ENCODE data around the gene BIN1. TPM values are rescaled to one million over a fixed set of nuclear protein-coding genes. Genes with fewer than 3 reads are reported as not detected.

The BIN1 gene
- total RNA-seq, 4 donors from 2014 or later = 1,150 to 2,167 (median 1,736) TPM

DNA sequence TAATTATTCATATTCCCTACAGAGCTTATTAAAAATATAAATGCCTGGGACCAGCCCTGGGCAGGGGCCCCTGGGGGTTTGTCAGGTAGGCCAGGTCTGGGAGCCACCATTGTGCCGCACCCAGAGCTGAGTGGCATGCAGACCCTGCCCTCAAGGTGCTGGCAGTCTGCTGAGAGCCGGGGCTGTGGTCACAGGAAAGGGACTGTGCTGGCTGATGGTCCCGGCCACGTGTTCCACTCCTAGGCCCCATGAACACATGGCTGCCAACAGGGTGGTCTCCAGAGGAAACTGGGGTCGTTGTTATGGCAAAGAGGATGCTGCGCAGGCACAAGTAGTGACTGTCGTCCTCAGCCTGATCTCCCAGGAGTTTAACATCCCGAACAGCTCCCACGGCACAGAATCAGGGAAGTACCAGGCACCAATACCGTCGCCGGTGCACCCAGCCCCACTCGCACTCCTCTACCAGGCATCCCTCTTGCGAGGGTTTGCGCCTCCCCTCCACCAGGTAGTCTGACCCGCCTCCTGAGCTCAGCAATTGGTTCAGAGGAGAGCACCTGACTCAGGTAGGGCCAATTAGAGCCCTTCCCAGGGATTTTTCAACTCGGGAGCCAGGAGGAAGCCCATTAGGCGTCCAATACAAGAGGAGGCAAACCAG lies 39.2 kb upstream of the BIN1 start:
- intact Hi-C loops (cut with DNase I; ENCODE audit: low total_unique reads) = loop anchor here (2.0 to 5.0 kb wide), 2 partner anchors 71 to 266 kb away; no protein-coding TSS in a partner anchor
- in situ Hi-C loops (cut with MboI; ENCODE audit: low sequenced_read_pairs in 4 of 4) = no loop called here
- H3K4me1 ChIP-seq = peaks cover 59 to 67% of the 10 kb centered on the region in 2 donors
- H3K9me3 ChIP-seq = no peaks in the 10 kb centered on the region
- TF ChIP-seq POLR2A (IDR thresholded peaks at IDR 0.05) = no peak
- TF ChIP-seq, protein P1, sequence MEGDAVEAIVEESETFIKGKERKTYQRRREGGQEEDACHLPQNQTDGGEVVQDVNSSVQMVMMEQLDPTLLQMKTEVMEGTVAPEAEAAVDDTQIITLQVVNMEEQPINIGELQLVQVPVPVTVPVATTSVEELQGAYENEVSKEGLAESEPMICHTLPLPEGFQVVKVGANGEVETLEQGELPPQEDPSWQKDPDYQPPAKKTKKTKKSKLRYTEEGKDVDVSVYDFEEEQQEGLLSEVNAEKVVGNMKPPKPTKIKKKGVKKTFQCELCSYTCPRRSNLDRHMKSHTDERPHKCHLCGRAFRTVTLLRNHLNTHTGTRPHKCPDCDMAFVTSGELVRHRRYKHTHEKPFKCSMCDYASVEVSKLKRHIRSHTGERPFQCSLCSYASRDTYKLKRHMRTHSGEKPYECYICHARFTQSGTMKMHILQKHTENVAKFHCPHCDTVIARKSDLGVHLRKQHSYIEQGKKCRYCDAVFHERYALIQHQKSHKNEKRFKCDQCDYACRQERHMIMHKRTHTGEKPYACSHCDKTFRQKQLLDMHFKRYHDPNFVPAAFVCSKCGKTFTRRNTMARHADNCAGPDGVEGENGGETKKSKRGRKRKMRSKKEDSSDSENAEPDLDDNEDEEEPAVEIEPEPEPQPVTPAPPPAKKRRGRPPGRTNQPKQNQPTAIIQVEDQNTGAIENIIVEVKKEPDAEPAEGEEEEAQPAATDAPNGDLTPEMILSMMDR (IDR thresholded peaks at IDR 0.05 in 4 of 5, conservative IDR thresholded peaks at IDR 0.05 in 1 of 5) = no peak
- peak in 1 of 2 donors; percentile 77 for DNase-seq
- H3K36me3 ChIP-seq = no peaks in the 10 kb centered on the region
- no peak overlapping the region for H3K4me3 ChIP-seq
- peak overlapping the region; percentile 89 to 99 (median 96) for H3K27ac ChIP-seq
- no peaks in the 10 kb centered on the region for H3K27me3 ChIP-seq
- ATAC-seq = peak; percentile 18 to 48

DNA sequence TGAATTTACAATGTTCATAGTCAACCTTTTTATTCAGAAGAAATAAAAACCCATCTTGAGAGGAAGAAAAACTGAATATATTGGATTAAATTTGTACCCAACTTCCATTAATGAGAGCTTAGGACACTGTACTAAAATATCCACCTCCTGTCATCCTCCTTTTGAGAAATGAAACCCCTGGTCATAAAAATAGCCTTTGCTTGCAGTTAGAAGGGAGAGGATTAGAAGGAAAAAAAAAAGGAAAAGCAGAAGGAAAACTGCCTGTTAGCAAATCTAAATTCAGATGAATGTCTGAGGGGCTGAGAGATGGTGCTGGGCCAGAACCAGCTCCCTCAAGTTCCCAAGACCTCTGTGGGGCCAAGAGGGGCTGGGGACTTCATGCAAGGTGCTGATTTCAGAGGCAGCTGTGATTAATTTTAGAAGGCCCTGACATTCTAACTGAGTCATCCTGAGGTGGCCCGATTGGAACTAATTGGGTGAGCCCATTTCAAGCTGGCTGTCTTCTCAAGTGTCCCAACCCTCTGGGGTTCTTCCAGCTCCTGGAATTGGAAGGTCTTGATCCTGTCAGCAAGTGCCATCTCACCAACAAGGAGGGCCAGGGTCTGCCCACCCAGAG lies 38.4 kb upstream of the BIN1 start:
- intact Hi-C loops (cut with DNase I; ENCODE audit: low total_unique reads) = loop anchor here (5.0 kb wide), 1 partner anchor 267 kb away; no protein-coding TSS in a partner anchor
- no peak overlapping the region for H3K4me3 ChIP-seq
- H3K9me3 ChIP-seq = no peaks in the 10 kb centered on the region
- H3K36me3 ChIP-seq = no peaks in the 10 kb centered on the region
- TF ChIP-seq POLR2A (IDR thresholded peaks at IDR 0.05) = peak in 1 of 2 donors; percentile 27
- TF ChIP-seq, protein P1 (IDR thresholded peaks at IDR 0.05 in 4 of 5, conservative IDR thresholded peaks at IDR 0.05 in 1 of 5) = no peak
- H3K27ac ChIP-seq = peak overlapping the region; percentile 89 to 99 (median 96)
- peaks cover 59 to 67% of the 10 kb centered on the region in 2 donors for H3K4me1 ChIP-seq
- ATAC-seq = peak; percentile 69 to 83
- in situ Hi-C loops (cut with MboI; ENCODE audit: low sequenced_read_pairs in 4 of 4) = no loop called here
- no peaks in the 10 kb centered on the region for H3K27me3 ChIP-seq
- DNase-seq = peak; percentile 72 to 91

DNA sequence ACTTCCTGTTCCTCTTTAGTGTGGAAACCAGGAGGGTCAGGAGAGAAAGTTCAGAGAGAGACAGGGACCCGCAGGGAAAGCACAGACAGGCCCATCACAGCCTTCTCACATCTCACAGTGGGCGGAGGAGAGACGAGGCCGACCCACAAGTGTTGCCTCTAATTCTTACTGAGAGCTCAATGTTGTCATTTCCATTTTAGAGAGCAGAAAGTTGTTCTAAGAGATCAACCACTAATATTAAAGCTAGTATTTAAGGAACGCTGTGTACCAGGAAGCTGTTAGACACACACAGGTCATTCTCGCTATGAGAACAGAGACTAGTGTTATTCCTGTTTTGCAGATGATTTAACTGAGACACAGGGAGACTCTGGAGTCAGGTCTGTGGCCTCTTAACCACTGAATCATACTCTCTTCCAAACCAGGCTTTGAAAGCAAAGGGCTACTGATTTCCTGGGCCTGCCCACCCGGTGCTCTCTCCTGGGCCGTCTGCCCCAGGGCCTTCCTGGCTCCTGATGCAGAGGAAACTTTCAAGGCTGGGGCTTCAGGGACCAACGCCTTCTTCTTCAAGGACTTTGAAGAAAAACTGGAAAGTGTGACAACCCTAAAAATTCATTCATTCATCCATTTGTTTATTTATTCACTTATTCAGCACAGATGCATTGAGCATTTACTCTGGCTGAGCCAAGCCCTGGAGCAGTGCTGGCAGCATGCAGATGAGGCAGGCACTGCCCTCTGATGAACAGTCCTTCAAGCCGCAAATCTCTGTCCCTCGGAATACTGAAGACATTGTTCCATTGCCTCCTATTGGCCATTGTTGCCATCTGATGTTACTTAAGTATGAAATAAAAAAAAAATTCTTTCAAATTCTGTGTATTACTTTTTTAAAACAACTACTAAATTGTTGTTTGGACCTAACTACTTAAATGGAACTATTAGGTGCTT lies 37.2 kb upstream of the BIN1 start:
- peak in 1 of 2 donors; percentile 76 for DNase-seq
- in situ Hi-C loops (cut with MboI; ENCODE audit: low sequenced_read_pairs in 4 of 4) (no loop called here), intact Hi-C loops (cut with DNase I; ENCODE audit: low total_unique reads) (loop anchor here (1.0 kb wide), 2 partner anchors 36 to 79 kb away; no protein-coding TSS in a partner anchor)
- peak; percentile 0 to 7 for TF ChIP-seq POLR2A (IDR thresholded peaks at IDR 0.05)
- TF ChIP-seq, protein P1 (IDR thresholded peaks at IDR 0.05 in 4 of 5, conservative IDR thresholded peaks at IDR 0.05 in 1 of 5) = peak in 2 of 5 experiments; percentile 19 to 28
- Histone ChIP-seq H3K27me3 (no peaks in the 10 kb centered on the region), H3K9me3 (no peaks in the 10 kb centered on the region), H3K36me3 (no peaks in the 10 kb centered on the region), H3K4me1 (peaks cover 55 to 62% of the 10 kb centered on the region in 2 donors), H3K4me3 (no peak overlapping the region), H3K27ac (peak overlapping the region; percentile 89 to 99 (median 96))
- peak; percentile 30 to 42 for ATAC-seq

Data from gastrocnemius medialis (tissue), 4 donors.